Spleen (tissue), 11 donors: ENCODE results near the gene AKAP1. TPM values are rescaled to one million over a fixed set of nuclear protein-coding genes. Genes with fewer than 3 reads are reported as not detected.

Experiments
- DNase-seq: peaks from one replicate; pipeline ENCODE4 v3.0.0-alpha.2; 2020
- H3K27ac ChIP-seq, 8 donors: fragments of 200-600 bp; sonication (generic) in 7 of 8; 1 replicate in 4 of 8; 2 replicates in 4 of 8; pipeline versions ENCODE4 v1.5.0 to v1.8.0; 2016 to 2021; ENCODE audit warnings: inconsistent platforms in 4 of 8, mild to moderate bottlenecking in 4 of 8, moderate library complexity in 1 of 8
- H3K27me3 ChIP-seq, 7 donors: fragments of 200-600 bp; sonication (generic) in 6 of 7; replicated peaks in 1 of 7; 1 replicate in 4 of 7; 2 replicates in 3 of 7; pipeline versions ENCODE4 v1.5.0 to v1.8.0; 2016 to 2021; ENCODE audit warnings: inconsistent platforms in 3 of 7, mild to moderate bottlenecking in 1 of 7
- H3K36me3 ChIP-seq, 6 donors: fragments of 200-600 bp; sonication (generic) in 5 of 6; 1 replicate in 4 of 6; 2 replicates in 2 of 6; pipeline versions ENCODE4 v1.5.0 to v1.8.0; 2016 to 2021; ENCODE audit warnings: inconsistent platforms in 2 of 6
- H3K4me1 ChIP-seq, 6 donors: fragments of 200-600 bp; sonication (generic) in 5 of 6; 1 replicate in 3 of 6; 2 replicates in 3 of 6; pipeline versions ENCODE4 v1.5.0 to v1.8.0; 2016 to 2021; ENCODE audit warnings: inconsistent platforms in 3 of 6
- H3K4me3 ChIP-seq, 8 donors: fragments of 200-600 bp; sonication (generic) in 7 of 8; 1 replicate in 4 of 8; 2 replicates in 4 of 8; pipeline versions ENCODE4 v1.5.0 to v1.8.0; 2016 to 2021; ENCODE audit warnings: inconsistent platforms in 4 of 8, mild to moderate bottlenecking in 4 of 8, moderate library complexity in 2 of 8
- H3K9me3 ChIP-seq, 8 donors: fragments of 200-600 bp; sonication (generic) in 7 of 8; 1 replicate in 4 of 8; 2 replicates in 4 of 8; pipeline versions ENCODE4 v1.5.0 to v1.8.0; 2016 to 2021; ENCODE audit warnings: inconsistent platforms in 4 of 8
- CTCF ChIP-seq, 11 experiments: fragments of 200-600 bp in 7 of 11; fragments of 450-650 bp in 4 of 11; sonication (generic) in 4 of 11; IDR thresholded peaks in 8 of 11; conservative IDR thresholded peaks in 3 of 11; 1 replicate in 7 of 11; 2 replicates in 4 of 11; pipeline versions ENCODE4 v1.4.0 to v1.8.0; 2016 to 2021; ENCODE audit warnings: antibody characterized with exemption in 11 of 11, inconsistent platforms in 4 of 11, mild to moderate bottlenecking in 1 of 11
- POLR2A ChIP-seq, 3 donors: fragments of 450-650 bp; IDR thresholded peaks; one replicate each; pipeline ENCODE4 v1.5.1; 2017; ENCODE audit warnings: antibody characterized with exemption in 3 of 3, mild to moderate bottlenecking in 1 of 3
- POLR2AphosphoS5 ChIP-seq, 3 donors: sonication (generic); formaldehyde crosslinking; IDR thresholded peaks; one replicate each; pipeline ENCODE4 v1.5.1; 2017; ENCODE audit warnings: antibody characterized with exemption in 3 of 3
- WGBS, 5 donors: extraction: QIAGEN DNeasy Blood & Tissue Kit in 3 of 5; methylation state at CpG; one replicate each; pipeline versions ENCODE4 v1.1.5 to v1.1.7; 2013 to 2018; 5-methylcytosine and 5-hydroxymethylcytosine counted together
- intact Hi-C: fragments of 100-400 bp; cut with DNase I; formaldehyde crosslinking; loops from one replicate; pipeline ENCODE4 v1.15.0; 2023; ENCODE audit warnings: low total_unique reads
- polyA plus RNA-seq, 3 donors: library from polyadenylated mRNA; stranded (reverse); fragments of 200-250 nt; gene quantifications; one replicate each; pipeline ENCODE4 v1.2.1, GENCODE V29; 2013
- total RNA-seq, 7 donors: library from RNA; depleted of rRNA in 3 of 7; stranded (reverse); fragments of >200 nt in 3 of 7; fragmentation: NEBNext Ultra II Directional in 4 of 7; extraction: Animal tissue kit (Norgen Biotek cat#: 25700) in 4 of 7; gene quantifications; one replicate each; pipeline versions ENCODE4 v1.1.0 to v1.2.1, GENCODE V29; 2016 to 2021
- donor health status: healthy with polysubstance abuse.
- donor health status: DM: no; HTN: no; CAD: no; lungs with moderate emphysema.
- donor health status: DM: no; HTN: no; CAD: no.
- donor health status: Bipolar disorder and iron deficiency.
- donor health status: healthy.
- donor health status: DM: no; HTN: no; CAD: no.
- donor health status: DM: yes; HTN: yes; CAD: no.

AKAP1 gene
- total and polyA plus RNA-seq, 10 donors: 6.7 to 23.9 (median 17.6) TPM

- Histone ChIP-seq H3K27me3 (no peaks in the 10 kb centered on the region), H3K4me3 (no peak overlapping the region), H3K4me1 (peaks cover 0 to 11% (median 0%) of the 10 kb centered on the region in 6 donors), H3K9me3 (no peaks in the 10 kb centered on the region), H3K27ac (no peak overlapping the region), H3K36me3 (peaks cover 0 to 80% (median 22%) of the 10 kb centered on the region in 6 donors)
- no peak for DNase-seq
- intact Hi-C loops: no loop called here
- TF ChIP-seq CTCF (IDR thresholded peaks at IDR 0.05 in 8 of 11, conservative IDR thresholded peaks at IDR 0.05 in 3 of 11) (no peak), POLR2AphosphoS5 (IDR thresholded peaks at IDR 0.05) (no peak), POLR2A (IDR thresholded peaks at IDR 0.05) (no peak)
- WGBS, 5 donors: 64 to 74% (median 71%) methylated on average over 5 of the region's 5 CpGs
These were observed 25.1 kb downstream of the AKAP1 start for GRCh38 chr17:57110152-57110542.

- Histone ChIP-seq H3K4me3 (no peak overlapping the region), H3K36me3 (peaks cover 0 to 80% (median 21%) of the 10 kb centered on the region in 6 donors), H3K4me1 (peaks cover 0 to 11% (median 0%) of the 10 kb centered on the region in 6 donors), H3K9me3 (no peaks in the 10 kb centered on the region), H3K27me3 (no peaks in the 10 kb centered on the region), H3K27ac (no peak overlapping the region)
- TF ChIP-seq POLR2A (IDR thresholded peaks at IDR 0.05) (no peak), CTCF (IDR thresholded peaks at IDR 0.05 in 8 of 11, conservative IDR thresholded peaks at IDR 0.05 in 3 of 11) (no peak), POLR2AphosphoS5 (IDR thresholded peaks at IDR 0.05) (no peak)
- DNase-seq: no peak
- 68 to 86% (median 73%) methylated on average over 7 to 12 of the region's 12 CpGs for WGBS, 5 donors
- intact Hi-C loops: no loop called here
These were observed 25.7 kb downstream of the AKAP1 start for GRCh38 chr17:57110579-57111325.

- peaks cover 0 to 11% (median 0%) of the 10 kb centered on the region in 6 donors for H3K4me1 ChIP-seq
- H3K9me3 ChIP-seq: no peaks in the 10 kb centered on the region
- H3K4me3 ChIP-seq: no peak overlapping the region
- no peak for DNase-seq
- H3K27ac ChIP-seq: no peak overlapping the region
- H3K36me3 ChIP-seq: peaks cover 0 to 81% (median 27%) of the 10 kb centered on the region in 6 donors
- WGBS, 5 donors: 82 to 96% (median 91%) methylated on average over 3 of the region's 3 CpGs
- intact Hi-C loops: no loop called here
- no peak for TF ChIP-seq POLR2AphosphoS5 (IDR thresholded peaks at IDR 0.05)
- TF ChIP-seq POLR2A (IDR thresholded peaks at IDR 0.05): no peak
- TF ChIP-seq CTCF (IDR thresholded peaks at IDR 0.05 in 8 of 11, conservative IDR thresholded peaks at IDR 0.05 in 3 of 11): no peak
- no peaks in the 10 kb centered on the region for H3K27me3 ChIP-seq
These were observed 26.3 kb downstream of the AKAP1 start for GRCh38 chr17:57111386-57111785.

GRCh38 chr17:57113011-57113410 lies 28.0 kb downstream of the AKAP1 start:
- Histone ChIP-seq H3K4me1 (peaks cover 0 to 11% (median 0%) of the 10 kb centered on the region in 6 donors), H3K36me3 (peaks cover 0 to 81% (median 41%) of the 10 kb centered on the region in 6 donors), H3K4me3 (no peak overlapping the region), H3K9me3 (no peaks in the 10 kb centered on the region), H3K27ac (no peak overlapping the region), H3K27me3 (no peaks in the 10 kb centered on the region)
- 79 to 96% (median 93%) methylated on average over 6 of the region's 6 CpGs for WGBS, 5 donors
- intact Hi-C loops: no loop called here
- TF ChIP-seq POLR2AphosphoS5 (IDR thresholded peaks at IDR 0.05): no peak
- no peak for TF ChIP-seq CTCF (IDR thresholded peaks at IDR 0.05 in 8 of 11, conservative IDR thresholded peaks at IDR 0.05 in 3 of 11)
- TF ChIP-seq POLR2A (IDR thresholded peaks at IDR 0.05): no peak
- DNase-seq: no peak
